Right ventricle myocardium inferior (tissue), 1 donor: ENCODE results near the gene GNPTG. TPM values are rescaled to one million over a fixed set of nuclear protein-coding genes. Genes with fewer than 3 reads are reported as not detected.

ENCODE experiments used
- ATAC-seq: fragments of 200-7000 bp; cut with Tn5 transposase; one replicate; pipeline ENCODE4 v1.9.1; 2020; ENCODE audit warnings: mild to moderate bottlenecking, moderate library complexity
- DNase-seq: peaks from one replicate; pipeline ENCODE4 v3.0.0; 2021; ENCODE audit errors: missing footprints
- intact Hi-C: fragments of 100-400 bp; cut with DNase I; formaldehyde crosslinking; loops from one replicate; pipeline ENCODE4 v1.11.0; 2022
- total RNA-seq: library from RNA; stranded (reverse); fragmentation: NEBNext Ultra II Directional; extraction: Animal tissue kit (Norgen Biotek cat#: 25700); gene quantifications from one replicate; pipeline ENCODE4 v1.2.1, GENCODE V29; 2021
- donor health status: DM: no; HTN: yes; CAD: no; lungs with severe emphysema.

The GNPTG gene
- total RNA-seq, 1 donor from 2014 or later = 35.0 TPM

GRCh38 chr16:1356061-1356900 lies 4.5 kb downstream of the GNPTG start:
- ATAC-seq (no peak), DNase-seq (no peak)
- intact Hi-C loops = no loop called here

- ATAC-seq (peak; percentile 12), DNase-seq (no peak)
- intact Hi-C loops = no loop called here
Observed at GRCh38 chr16:1357906-1358566, 6.3 kb downstream of the GNPTG start.

- DNase-seq (no peak), ATAC-seq (no peak)
- intact Hi-C loops = loop anchor here (5.0 kb wide), 1 partner anchor 60 kb away; the partner anchor contains the start of gene UQCC4
Observed at GRCh38 chr16:1361685-1362360, 10.1 kb downstream of the GNPTG start.

- ATAC-seq (no peak), DNase-seq (no peak)
- intact Hi-C loops = loop anchor here (5.0 kb wide), 1 partner anchor 59 kb away; the partner anchor contains the start of gene UQCC4
Observed at GRCh38 chr16:1362807-1363206, 11.1 kb downstream of the GNPTG start.

GRCh38 chr16:1363501-1364041 lies 11.8 kb downstream of the GNPTG start:
- ATAC-seq (peak; percentile 58), DNase-seq (peak; percentile 81)
- intact Hi-C loops = loop anchor here (5.0 kb wide), 1 partner anchor 59 kb away; the partner anchor contains the start of gene UQCC4

- DNase-seq (no peak), ATAC-seq (no peak)
- intact Hi-C loops = loop anchor here (5.0 kb wide), 1 partner anchor 58 kb away; the partner anchor contains the start of gene UQCC4
Observed at GRCh38 chr16:1364510-1364909, 12.8 kb downstream of the GNPTG start.

GRCh38 chr16:1366060-1366711 lies 14.5 kb downstream of the GNPTG start:
- intact Hi-C loops = no loop called here
- DNase-seq (no peak), ATAC-seq (no peak)

- intact Hi-C loops = no loop called here
- ATAC-seq (peak; percentile 14), DNase-seq (no peak)
Observed at GRCh38 chr16:1366712-1367299, 15.1 kb downstream of the GNPTG start.

GRCh38 chr16:1367486-1368174 lies 15.9 kb downstream of the GNPTG start:
- intact Hi-C loops = no loop called here
- DNase-seq = no peak
- no peak for ATAC-seq

- intact Hi-C loops = no loop called here
- DNase-seq (no peak), ATAC-seq (no peak)
Observed at GRCh38 chr16:1371054-1371978, 19.6 kb downstream of the GNPTG start.

- ATAC-seq = no peak
Observed at GRCh38 chr16:1372292-1372950, 20.7 kb downstream of the GNPTG start.

GRCh38 chr16:1374418-1375297 lies 22.9 kb downstream of the GNPTG start:
- intact Hi-C loops = no loop called here
- DNase-seq (no peak), ATAC-seq (no peak)

More at GRCh38 chr16:1372292-1372950, 20.7 kb downstream of the GNPTG start:
- intact Hi-C loops = no loop called here
- DNase-seq = no peak

- intact Hi-C loops = no loop called here
- DNase-seq (no peak), ATAC-seq (no peak)
Observed at GRCh38 chr16:1375298-1375640, 23.5 kb downstream of the GNPTG start.

GRCh38 chr16:1375741-1376410 lies 24.1 kb downstream of the GNPTG start:
- DNase-seq (no peak), ATAC-seq (no peak)
- intact Hi-C loops = no loop called here
